Measurements from ENCODE around the gene PLA2G12B.
"Not testable (repeated sequence)": the region's sequence is repeated elsewhere in the genome, so short reads cannot be mapped to it uniquely, and the experiment has no call there.

PLA2G12B gene

DNA sequence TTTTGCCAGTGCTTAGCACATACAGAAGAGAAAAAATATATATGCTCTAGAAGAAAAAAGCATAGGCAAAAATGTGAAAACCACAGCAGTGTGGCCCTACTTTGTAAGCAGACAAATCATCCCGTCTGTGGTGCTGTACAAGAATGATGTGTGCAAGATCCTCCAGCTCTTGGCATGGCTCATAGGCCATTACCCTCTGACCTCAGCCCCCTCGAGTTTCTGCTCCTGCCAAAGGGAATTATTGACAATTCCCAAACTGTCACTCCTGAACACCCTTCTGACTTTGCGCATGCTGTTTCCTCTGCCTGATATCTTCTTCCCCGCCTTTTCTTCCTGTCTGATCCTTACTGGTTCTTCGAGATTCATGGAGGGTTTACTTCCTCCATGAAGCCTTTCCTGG lies 27.1 kb downstream of the PLA2G12B start:
- Mint-ChIP-seq H3K27ac (ENCODE audit: low read depth) (no peak overlapping the region), H3K4me3 (no peak overlapping the region), H3K9me3 (peaks cover under 1% of the 10 kb centered on the region), H3K36me3 (ENCODE audit: insufficient read depth) (no peaks in the 10 kb centered on the region), H3K4me1 (no peaks in the 10 kb centered on the region), H3K27me3 (peaks cover 19% of the 10 kb centered on the region)
- DNase-seq (ENCODE audit: low spot score in 2 of 2) (no peak), ATAC-seq (replicated peaks; ENCODE audit: extremely low read depth, poor library complexity, severe bottlenecking) (no peak)

DNA sequence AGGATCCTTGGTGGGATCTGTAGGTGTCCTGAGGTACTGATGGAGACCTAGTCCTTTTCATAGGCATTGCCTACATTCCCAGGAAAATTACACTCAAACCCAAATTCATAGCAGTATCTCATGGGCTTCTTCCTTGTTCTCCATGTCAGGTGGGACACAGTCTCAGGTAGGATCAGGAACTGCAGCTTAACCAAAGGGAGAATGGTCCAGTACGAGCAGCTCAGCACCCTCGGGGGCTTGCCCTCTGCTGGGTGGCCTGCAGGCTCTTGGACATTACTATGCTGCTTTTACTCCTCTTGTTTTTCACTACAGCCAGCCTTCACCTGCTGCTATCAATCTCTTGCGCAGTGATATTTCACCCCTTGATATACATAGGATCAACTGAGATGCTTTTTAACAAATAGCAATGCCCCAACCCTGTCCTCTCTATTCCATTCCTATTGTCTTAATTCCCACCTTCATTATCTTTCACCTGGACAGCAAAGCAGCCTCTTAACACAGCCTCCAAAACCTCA lies 28.6 kb downstream of the PLA2G12B start:
- no peak overlapping the region for H3K27ac Mint-ChIP-seq (ENCODE audit: low read depth)
- ATAC-seq (replicated peaks; ENCODE audit: extremely low read depth, poor library complexity, severe bottlenecking): no peak
- no peak for DNase-seq (ENCODE audit: low spot score in 2 of 2)
- no peaks in the 10 kb centered on the region for H3K4me1 Mint-ChIP-seq
- H3K27me3 Mint-ChIP-seq: peaks cover 31% of the 10 kb centered on the region
- H3K9me3 Mint-ChIP-seq: peaks cover 9% of the 10 kb centered on the region
- no peaks in the 10 kb centered on the region for H3K36me3 Mint-ChIP-seq (ENCODE audit: insufficient read depth)
- no peak overlapping the region for H3K4me3 Mint-ChIP-seq

DNA sequence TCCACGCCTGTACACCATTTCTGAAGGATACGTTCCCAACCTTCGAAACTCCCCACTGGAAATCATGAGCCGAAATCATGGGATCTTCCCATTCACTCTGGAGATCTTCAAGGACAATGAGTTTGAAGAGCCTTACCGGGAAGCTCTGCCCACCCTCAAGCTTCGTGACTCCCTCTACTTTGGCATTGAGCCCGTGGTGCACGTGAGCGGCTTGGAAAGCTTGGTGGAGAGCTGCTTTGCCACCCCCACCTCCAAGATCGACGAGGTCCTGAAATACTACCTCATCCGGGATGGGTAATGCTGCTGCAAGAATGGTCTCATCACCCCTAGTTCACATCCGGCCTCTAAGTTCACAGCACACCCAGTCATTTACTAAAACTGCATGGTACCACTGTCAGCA lies 30.3 kb downstream of the PLA2G12B start:
- Mint-ChIP-seq H3K4me3 (no peak overlapping the region), H3K9me3 (peaks cover 16% of the 10 kb centered on the region), H3K27me3 (peaks cover 48% of the 10 kb centered on the region), H3K4me1 (no peaks in the 10 kb centered on the region), H3K27ac (ENCODE audit: low read depth) (no peak overlapping the region), H3K36me3 (ENCODE audit: insufficient read depth) (no peaks in the 10 kb centered on the region)
- ATAC-seq (replicated peaks; ENCODE audit: extremely low read depth, poor library complexity, severe bottlenecking) (no peak), DNase-seq (ENCODE audit: low spot score in 2 of 2) (no peak)

DNA sequence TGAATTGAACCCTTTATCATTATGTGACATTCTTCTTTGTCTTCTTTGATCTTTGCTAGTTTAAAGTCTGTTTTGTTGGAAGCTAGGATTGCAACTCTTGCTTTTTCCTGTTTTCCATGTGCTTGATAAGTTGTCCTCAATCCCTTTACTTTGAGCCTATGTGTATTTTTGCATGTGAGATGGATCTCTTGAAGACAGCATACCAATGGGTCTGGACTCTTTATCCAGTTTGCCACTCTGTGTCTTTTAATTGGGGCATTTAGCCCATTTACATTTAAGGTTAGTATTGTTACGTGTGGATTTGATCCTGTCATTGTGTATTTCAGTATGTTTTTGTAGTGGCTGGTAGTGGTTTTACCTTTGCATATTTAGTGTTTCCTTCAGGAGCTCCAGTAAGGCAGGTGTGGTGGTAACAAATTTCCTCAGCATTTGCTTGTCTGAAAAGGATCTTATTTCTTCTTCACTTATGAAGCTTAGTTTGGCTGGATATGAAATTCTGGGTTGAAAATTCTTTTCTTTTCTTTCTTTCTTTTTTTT lies 33.4 kb downstream of the PLA2G12B start:
- not testable (repeated sequence) for H3K4me1 Mint-ChIP-seq; ATAC-seq (replicated peaks; ENCODE audit: extremely low read depth, poor library complexity, severe bottlenecking); H3K4me3 Mint-ChIP-seq; H3K36me3 Mint-ChIP-seq (ENCODE audit: insufficient read depth); DNase-seq (ENCODE audit: low spot score in 2 of 2); H3K27ac Mint-ChIP-seq (ENCODE audit: low read depth)
- Mint-ChIP-seq H3K9me3 (peaks cover 16% of the 10 kb centered on the region), H3K27me3 (peaks cover 57% of the 10 kb centered on the region)

DNA sequence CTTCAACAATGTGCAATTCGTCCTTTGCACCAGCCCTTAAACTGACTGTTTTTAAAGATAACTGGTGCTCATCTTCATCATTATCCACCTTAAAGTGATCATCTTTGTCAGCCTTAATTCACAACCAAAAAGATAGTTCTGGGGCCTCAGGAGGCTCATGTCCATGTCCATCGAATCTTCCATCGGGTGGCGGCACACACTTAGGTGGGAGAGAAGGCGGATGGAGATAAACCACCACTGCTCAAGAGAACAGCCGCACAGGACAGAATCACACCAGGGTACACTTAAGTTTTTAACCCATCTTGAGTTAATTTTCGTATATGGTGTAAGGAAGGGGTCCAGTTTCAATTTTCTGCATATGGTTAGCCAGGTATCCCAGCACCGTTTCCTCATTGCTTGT lies 36.3 kb downstream of the PLA2G12B start:
- Mint-ChIP-seq H3K36me3 (ENCODE audit: insufficient read depth) (no peaks in the 10 kb centered on the region), H3K9me3 (peaks cover 16% of the 10 kb centered on the region), H3K27me3 (peaks cover 41% of the 10 kb centered on the region), H3K4me3 (no peak overlapping the region), H3K4me1 (no peaks in the 10 kb centered on the region), H3K27ac (ENCODE audit: low read depth) (no peak overlapping the region)
- DNase-seq (ENCODE audit: low spot score in 2 of 2) (no peak), ATAC-seq (replicated peaks; ENCODE audit: extremely low read depth, poor library complexity, severe bottlenecking) (no peak)

DNA sequence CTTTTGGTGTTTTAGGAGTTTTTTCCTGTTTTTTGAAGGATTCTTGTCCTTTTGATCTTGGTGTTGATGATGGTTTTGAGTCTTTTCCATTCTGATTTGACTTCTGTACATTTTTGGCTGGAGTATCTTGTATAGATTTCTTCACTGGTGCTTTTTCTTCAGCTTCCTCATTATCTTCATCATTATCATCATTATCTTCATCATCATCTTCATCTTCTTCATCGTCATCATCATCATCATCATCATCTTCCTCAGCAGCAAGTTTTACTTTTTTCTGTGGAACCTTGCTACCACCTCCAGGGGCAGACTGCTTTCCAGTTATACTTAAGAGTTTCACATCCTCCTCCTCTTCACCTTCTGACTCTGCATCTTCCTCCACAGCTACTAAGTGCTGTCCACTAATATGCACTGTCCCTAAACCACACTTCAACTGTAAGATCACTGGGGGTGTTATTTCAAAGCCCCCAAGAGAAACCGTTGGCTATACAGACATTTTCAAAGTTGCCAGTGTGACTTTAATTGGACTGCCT lies 36.7 kb downstream of the PLA2G12B start:
- H3K4me1 Mint-ChIP-seq; ATAC-seq (replicated peaks; ENCODE audit: extremely low read depth, poor library complexity, severe bottlenecking); H3K27ac Mint-ChIP-seq (ENCODE audit: low read depth); H3K36me3 Mint-ChIP-seq (ENCODE audit: insufficient read depth); H3K4me3 Mint-ChIP-seq; DNase-seq (ENCODE audit: low spot score in 2 of 2): not testable (repeated sequence)
- Mint-ChIP-seq H3K27me3 (peaks cover 41% of the 10 kb centered on the region), H3K9me3 (peaks cover 16% of the 10 kb centered on the region)

DNA sequence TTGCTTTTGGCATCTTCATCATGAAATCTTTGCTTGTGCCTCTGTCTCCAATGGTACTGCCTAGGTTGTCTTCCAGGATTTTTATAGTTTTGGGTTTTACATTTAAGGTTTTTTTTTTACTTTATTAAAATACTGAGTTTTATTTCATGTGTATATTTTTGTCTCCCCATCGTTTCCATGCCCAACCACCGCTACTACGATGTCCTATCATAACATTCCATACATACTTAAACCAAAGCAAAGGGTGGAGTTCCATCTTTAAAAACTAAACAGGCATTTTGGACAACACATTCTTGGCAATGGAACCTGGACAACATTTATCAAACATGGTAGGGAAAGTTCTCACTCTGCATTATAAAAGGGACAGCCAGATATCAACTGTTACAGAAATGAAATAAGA lies 37.4 kb downstream of the PLA2G12B start:
- not testable (repeated sequence) for ATAC-seq (replicated peaks; ENCODE audit: extremely low read depth, poor library complexity, severe bottlenecking); H3K36me3 Mint-ChIP-seq (ENCODE audit: insufficient read depth); H3K4me3 Mint-ChIP-seq; DNase-seq (ENCODE audit: low spot score in 2 of 2); H3K4me1 Mint-ChIP-seq; H3K27ac Mint-ChIP-seq (ENCODE audit: low read depth)
- Mint-ChIP-seq H3K9me3 (peaks cover 12% of the 10 kb centered on the region), H3K27me3 (peaks cover 35% of the 10 kb centered on the region)

DNA sequence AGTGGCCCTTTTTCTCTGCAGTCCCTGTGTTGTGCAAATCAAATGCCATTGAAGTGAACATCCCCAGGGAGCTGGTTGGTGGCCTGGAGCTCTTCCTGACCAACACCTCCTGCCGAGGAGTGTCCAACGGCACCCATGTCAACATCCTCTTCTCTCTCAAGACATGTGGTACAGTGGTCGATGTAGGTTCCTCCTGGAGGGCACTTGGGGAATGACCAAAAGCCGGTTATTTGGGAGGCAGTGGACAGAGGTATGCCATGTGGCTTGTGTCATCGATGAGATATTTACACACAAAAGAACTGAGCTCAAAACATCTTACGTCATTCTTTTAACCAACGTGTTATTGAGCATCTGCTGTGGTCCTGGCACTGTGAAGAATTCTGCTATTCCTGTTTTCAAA lies 41.3 kb downstream of the PLA2G12B start:
- no peak overlapping the region for H3K27ac Mint-ChIP-seq (ENCODE audit: low read depth)
- H3K4me1 Mint-ChIP-seq: no peaks in the 10 kb centered on the region
- no peaks in the 10 kb centered on the region for H3K36me3 Mint-ChIP-seq (ENCODE audit: insufficient read depth)
- ATAC-seq (replicated peaks; ENCODE audit: extremely low read depth, poor library complexity, severe bottlenecking): no peak
- H3K9me3 Mint-ChIP-seq: no peaks in the 10 kb centered on the region
- no peaks in the 10 kb centered on the region for H3K27me3 Mint-ChIP-seq
- no peak for DNase-seq (ENCODE audit: low spot score in 2 of 2)
- no peak overlapping the region for H3K4me3 Mint-ChIP-seq

DNA sequence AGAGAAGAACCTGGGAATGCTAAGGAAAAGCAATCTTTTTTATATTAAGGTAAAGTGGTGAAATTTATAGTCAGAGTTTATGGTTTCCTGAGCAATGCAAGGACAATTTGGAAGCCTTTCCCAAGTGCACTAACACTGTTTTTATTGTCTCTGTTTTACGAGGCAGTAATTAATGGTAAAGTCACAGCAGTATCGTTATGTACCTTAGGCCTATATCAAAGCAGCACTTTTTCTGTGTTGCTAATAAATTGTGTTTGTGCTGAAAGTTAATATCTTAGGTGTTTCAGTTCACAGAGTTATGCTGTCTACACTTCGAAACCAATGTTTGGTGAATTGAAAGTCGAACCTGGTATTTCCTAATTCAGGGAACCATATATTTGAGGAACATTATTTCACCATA lies 41.9 kb downstream of the PLA2G12B start:
- no peaks in the 10 kb centered on the region for H3K36me3 Mint-ChIP-seq (ENCODE audit: insufficient read depth)

DNA sequence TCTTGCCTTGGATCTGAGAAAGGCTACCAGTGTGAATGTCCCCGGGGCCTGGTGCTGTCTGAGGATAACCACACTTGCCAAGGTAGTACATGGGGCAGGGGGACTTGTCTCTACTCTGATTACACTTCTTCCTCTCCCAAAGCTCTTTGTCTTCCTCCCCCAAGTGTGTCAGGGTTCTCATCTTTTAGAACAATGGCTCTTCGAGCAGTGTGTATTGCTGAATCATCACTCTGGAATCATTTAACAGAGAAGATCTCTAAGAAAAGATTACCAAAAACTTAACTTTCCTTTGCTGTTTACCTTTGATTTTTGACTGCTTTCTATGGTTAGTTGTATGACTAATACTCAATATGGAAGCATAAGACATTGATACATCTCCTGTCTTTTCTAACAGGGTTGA lies 42.8 kb downstream of the PLA2G12B start:
- H3K9me3 Mint-ChIP-seq: no peaks in the 10 kb centered on the region
- no peak overlapping the region for H3K27ac Mint-ChIP-seq (ENCODE audit: low read depth)
- no peaks in the 10 kb centered on the region for H3K36me3 Mint-ChIP-seq (ENCODE audit: insufficient read depth)
- no peak for DNase-seq (ENCODE audit: low spot score in 2 of 2)
- no peak for ATAC-seq (replicated peaks; ENCODE audit: extremely low read depth, poor library complexity, severe bottlenecking)
- no peaks in the 10 kb centered on the region for H3K27me3 Mint-ChIP-seq
- H3K4me1 Mint-ChIP-seq: no peaks in the 10 kb centered on the region
- no peak overlapping the region for H3K4me3 Mint-ChIP-seq

More for the DNA sequence above, 41.9 kb downstream of the PLA2G12B start:
- H3K4me1 Mint-ChIP-seq: no peaks in the 10 kb centered on the region
- no peak overlapping the region for H3K27ac Mint-ChIP-seq (ENCODE audit: low read depth)
- ATAC-seq (replicated peaks; ENCODE audit: extremely low read depth, poor library complexity, severe bottlenecking) (no peak), DNase-seq (ENCODE audit: low spot score in 2 of 2) (no peak)
- no peak overlapping the region for H3K4me3 Mint-ChIP-seq
- H3K27me3 Mint-ChIP-seq: no peaks in the 10 kb centered on the region
- no peaks in the 10 kb centered on the region for H3K9me3 Mint-ChIP-seq

DNA sequence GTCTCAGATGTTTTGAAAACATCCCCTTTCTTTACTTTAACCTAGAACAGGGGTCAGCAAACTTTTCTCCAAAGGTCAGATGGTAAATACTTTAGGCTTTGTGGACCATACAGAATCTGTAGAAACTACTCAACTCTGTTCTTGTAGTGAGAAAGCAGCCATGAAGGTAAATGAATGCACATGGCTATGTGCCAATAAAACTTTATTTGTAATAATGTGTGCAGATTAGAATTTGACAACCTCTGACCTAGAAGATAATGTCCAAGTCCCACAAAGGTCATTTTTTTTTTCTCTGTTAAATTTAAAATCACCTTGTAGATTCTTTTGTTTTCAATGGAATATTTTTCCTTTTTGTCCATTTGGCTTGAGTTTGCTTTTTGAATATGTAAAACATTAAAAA lies 43.9 kb downstream of the PLA2G12B start:
- H3K27me3 Mint-ChIP-seq: no peaks in the 10 kb centered on the region
- no peaks in the 10 kb centered on the region for H3K9me3 Mint-ChIP-seq
- no peaks in the 10 kb centered on the region for H3K36me3 Mint-ChIP-seq (ENCODE audit: insufficient read depth)
- no peaks in the 10 kb centered on the region for H3K4me1 Mint-ChIP-seq
- no peak overlapping the region for H3K4me3 Mint-ChIP-seq
- ATAC-seq (replicated peaks; ENCODE audit: extremely low read depth, poor library complexity, severe bottlenecking) (no peak), DNase-seq (ENCODE audit: low spot score in 2 of 2) (no peak)
- no peak overlapping the region for H3K27ac Mint-ChIP-seq (ENCODE audit: low read depth)

DNA sequence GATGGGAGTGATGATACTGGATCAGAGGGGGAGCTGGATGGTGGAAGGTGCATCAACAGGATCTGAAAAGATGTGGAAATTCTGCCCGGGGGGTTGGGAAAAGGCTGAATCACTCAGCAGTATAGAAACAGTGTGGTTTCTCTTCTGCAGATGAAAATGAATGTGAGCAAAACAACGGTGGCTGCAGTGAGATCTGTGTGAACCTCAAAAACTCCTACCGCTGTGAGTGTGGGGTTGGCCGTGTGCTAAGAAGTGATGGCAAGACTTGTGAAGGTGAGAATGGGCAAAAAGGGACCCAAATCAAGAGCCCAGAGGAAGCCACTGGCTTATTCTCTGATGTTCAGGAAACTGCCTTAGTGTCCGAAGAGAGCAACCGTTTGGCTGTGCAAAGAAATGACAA lies 48.2 kb downstream of the PLA2G12B start:
- no peak overlapping the region for H3K4me3 Mint-ChIP-seq
- H3K4me1 Mint-ChIP-seq: no peaks in the 10 kb centered on the region
- no peaks in the 10 kb centered on the region for H3K9me3 Mint-ChIP-seq
- H3K27ac Mint-ChIP-seq (ENCODE audit: low read depth): no peak overlapping the region
- H3K27me3 Mint-ChIP-seq: no peaks in the 10 kb centered on the region
- ATAC-seq (replicated peaks; ENCODE audit: extremely low read depth, poor library complexity, severe bottlenecking): no peak
- H3K36me3 Mint-ChIP-seq (ENCODE audit: insufficient read depth): no peaks in the 10 kb centered on the region
- DNase-seq (ENCODE audit: low spot score in 2 of 2): no peak

DNA sequence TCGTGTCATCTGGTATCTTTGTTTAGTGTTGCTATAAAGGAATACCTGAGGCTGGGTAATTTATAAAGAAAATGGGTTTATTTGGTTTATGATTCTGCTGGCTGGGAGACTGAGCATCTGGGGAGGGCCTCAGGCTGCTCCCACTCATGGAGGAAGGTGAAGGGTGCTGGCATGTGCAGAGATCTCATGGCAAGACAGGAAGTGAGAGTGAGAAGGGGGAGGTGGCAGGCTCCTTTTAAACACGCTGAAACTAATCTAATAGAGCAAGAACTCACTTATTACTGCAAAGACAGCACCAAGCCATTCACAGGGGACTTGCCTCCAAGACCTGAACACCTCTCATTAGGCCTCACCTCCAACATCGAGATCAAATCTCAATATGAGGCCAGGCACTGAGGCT lies 49.8 kb downstream of the PLA2G12B start:
- Mint-ChIP-seq H3K36me3 (ENCODE audit: insufficient read depth) (no peaks in the 10 kb centered on the region), H3K4me3 (no peak overlapping the region), H3K27ac (ENCODE audit: low read depth) (no peak overlapping the region), H3K4me1 (no peaks in the 10 kb centered on the region), H3K9me3 (no peaks in the 10 kb centered on the region), H3K27me3 (peaks cover 7% of the 10 kb centered on the region)
- ATAC-seq (replicated peaks; ENCODE audit: extremely low read depth, poor library complexity, severe bottlenecking) (no peak), DNase-seq (ENCODE audit: low spot score in 2 of 2) (no peak)
